ENCODE measurements around the gene FARP2. TPM values are rescaled to one million over a fixed set of nuclear protein-coding genes. Genes with fewer than 3 reads are reported as not detected.
"Not testable (repeated sequence)": the region's sequence is repeated elsewhere in the genome, so short reads cannot be mapped to it uniquely, and the experiment has no call there.

FARP2 gene
- total RNA-seq, 6 experiments from 2014 or later = 13.3 to 41.3 (median 28.7) TPM

- no peak overlapping the region for H3K27ac ChIP-seq
- H3K27me3 ChIP-seq = no peaks in the 10 kb centered on the region
- H3K4me3 ChIP-seq = no peak overlapping the region
- 85% methylated on average over 6 of the region's 6 CpGs for WGBS (ENCODE audit: insufficient coverage, low coverage, low lambda C conversion rate, missing lambda C conversion rate)
- H3K4me1 ChIP-seq = no peaks in the 10 kb centered on the region
- ATAC-seq = no peak
- intact Hi-C loops (cut with DNase I) = no loop called here
- DNase-seq = no peak
- TF ChIP-seq POLR2A (IDR thresholded peaks at IDR 0.05) = no peak
- TF ChIP-seq, protein P1, sequence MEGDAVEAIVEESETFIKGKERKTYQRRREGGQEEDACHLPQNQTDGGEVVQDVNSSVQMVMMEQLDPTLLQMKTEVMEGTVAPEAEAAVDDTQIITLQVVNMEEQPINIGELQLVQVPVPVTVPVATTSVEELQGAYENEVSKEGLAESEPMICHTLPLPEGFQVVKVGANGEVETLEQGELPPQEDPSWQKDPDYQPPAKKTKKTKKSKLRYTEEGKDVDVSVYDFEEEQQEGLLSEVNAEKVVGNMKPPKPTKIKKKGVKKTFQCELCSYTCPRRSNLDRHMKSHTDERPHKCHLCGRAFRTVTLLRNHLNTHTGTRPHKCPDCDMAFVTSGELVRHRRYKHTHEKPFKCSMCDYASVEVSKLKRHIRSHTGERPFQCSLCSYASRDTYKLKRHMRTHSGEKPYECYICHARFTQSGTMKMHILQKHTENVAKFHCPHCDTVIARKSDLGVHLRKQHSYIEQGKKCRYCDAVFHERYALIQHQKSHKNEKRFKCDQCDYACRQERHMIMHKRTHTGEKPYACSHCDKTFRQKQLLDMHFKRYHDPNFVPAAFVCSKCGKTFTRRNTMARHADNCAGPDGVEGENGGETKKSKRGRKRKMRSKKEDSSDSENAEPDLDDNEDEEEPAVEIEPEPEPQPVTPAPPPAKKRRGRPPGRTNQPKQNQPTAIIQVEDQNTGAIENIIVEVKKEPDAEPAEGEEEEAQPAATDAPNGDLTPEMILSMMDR (IDR thresholded peaks at IDR 0.05) = no peak
- H3K36me3 ChIP-seq = no peaks in the 10 kb centered on the region
- no peaks in the 10 kb centered on the region for H3K9me3 ChIP-seq
These were observed 161.2 kb downstream of the FARP2 start for GRCh38 chr2:241517297-241517696.

GRCh38 chr2:241519669-241520068, 163.6 kb downstream of the FARP2 start:
- Histone ChIP-seq H3K4me3 (no peak overlapping the region), H3K36me3 (no peaks in the 10 kb centered on the region), H3K4me1 (no peaks in the 10 kb centered on the region), H3K27me3 (no peaks in the 10 kb centered on the region), H3K9me3 (no peaks in the 10 kb centered on the region), H3K27ac (no peak overlapping the region)
- DNase-seq (no peak), ATAC-seq (no peak)
- WGBS (ENCODE audit: insufficient coverage, low coverage, low lambda C conversion rate, missing lambda C conversion rate) = 53% methylated on average over 5 of the region's 11 CpGs
- intact Hi-C loops (cut with DNase I) = no loop called here
- no peak for TF ChIP-seq POLR2A (IDR thresholded peaks at IDR 0.05)
- TF ChIP-seq, protein P1 (IDR thresholded peaks at IDR 0.05) = no peak

DNA sequence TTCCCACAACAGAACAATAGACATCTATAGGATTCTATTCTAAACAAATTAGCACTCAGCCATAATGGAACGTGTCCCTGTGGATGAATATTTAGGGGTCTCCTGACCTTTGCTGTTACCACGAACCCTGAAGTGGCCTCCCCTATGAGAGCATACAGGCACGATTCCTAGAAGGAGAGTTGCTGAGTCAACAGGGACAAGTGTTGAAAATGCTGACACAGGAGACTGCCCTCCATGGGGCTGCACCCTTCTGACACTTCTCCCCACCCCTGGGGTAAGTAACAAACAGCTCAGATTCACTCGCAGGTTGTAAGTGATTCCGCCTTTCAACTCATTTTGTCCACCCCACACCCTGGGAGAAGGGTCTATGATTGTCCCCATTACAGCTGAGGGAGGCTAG, 166.4 kb downstream of the FARP2 start:
- H3K36me3 ChIP-seq = no peaks in the 10 kb centered on the region
- H3K27me3 ChIP-seq = no peaks in the 10 kb centered on the region
- no peak for TF ChIP-seq POLR2A (IDR thresholded peaks at IDR 0.05)
- TF ChIP-seq, protein P1 (IDR thresholded peaks at IDR 0.05) = no peak
- ATAC-seq (no peak), DNase-seq (no peak)
- H3K4me3 ChIP-seq = no peak overlapping the region
- H3K27ac ChIP-seq = no peak overlapping the region
- 58% methylated on average over 4 of the region's 5 CpGs for WGBS (ENCODE audit: insufficient coverage, low coverage, low lambda C conversion rate, missing lambda C conversion rate)
- no peaks in the 10 kb centered on the region for H3K9me3 ChIP-seq
- H3K4me1 ChIP-seq = no peaks in the 10 kb centered on the region
- intact Hi-C loops (cut with DNase I) = no loop called here

DNA sequence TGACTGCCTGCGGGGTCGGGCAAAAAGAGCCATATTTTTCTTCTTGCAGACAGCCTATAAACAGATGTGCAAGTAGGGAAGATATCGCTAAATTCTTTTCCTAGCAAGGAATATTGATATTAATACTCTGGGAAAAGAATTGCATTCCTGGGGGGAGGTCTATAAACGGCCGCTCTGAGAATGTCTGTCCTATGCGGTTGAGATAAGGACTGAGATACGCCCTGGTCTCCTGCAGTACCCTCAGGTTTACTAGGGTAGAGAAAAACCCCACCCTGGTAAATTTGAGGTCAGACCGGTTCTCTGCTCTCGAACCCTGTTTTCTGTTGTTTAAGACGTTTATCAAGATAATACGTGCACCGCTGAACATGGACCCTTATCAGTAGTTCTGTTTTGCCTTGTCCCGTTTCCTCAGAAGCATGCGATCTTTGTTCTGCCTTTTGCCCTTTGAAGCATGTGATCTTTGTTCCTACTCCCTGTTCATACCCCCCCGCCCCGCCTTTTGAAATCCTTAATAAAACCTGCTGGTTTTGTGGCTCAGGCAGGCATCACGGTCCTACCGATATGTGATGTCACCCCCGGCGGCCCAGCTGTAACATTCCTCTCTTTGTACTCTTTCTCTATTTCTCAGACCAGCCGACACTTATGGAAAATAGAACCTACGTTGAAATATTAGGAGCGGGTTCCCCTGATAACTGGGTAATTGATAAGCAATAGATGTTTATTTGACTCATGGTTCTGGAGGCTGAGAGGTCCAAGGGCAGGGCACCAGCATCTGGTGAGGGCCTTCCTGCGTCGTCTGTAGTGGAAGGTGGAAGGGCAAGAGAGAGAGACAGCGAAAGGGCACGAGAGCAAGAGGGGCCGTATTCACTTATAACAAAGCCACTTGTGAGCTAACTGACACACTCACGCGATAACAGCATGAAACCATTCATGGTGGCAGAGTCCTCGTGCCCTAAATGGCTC, 170.0 kb downstream of the FARP2 start:
- DNase-seq; H3K27me3 ChIP-seq; H3K36me3 ChIP-seq; H3K27ac ChIP-seq; H3K4me1 ChIP-seq; H3K9me3 ChIP-seq; H3K4me3 ChIP-seq; ATAC-seq; intact Hi-C loops (cut with DNase I): not testable (repeated sequence)
- WGBS (ENCODE audit: insufficient coverage, low coverage, low lambda C conversion rate, missing lambda C conversion rate) = 80% methylated on average over 23 of the region's 31 CpGs

DNA sequence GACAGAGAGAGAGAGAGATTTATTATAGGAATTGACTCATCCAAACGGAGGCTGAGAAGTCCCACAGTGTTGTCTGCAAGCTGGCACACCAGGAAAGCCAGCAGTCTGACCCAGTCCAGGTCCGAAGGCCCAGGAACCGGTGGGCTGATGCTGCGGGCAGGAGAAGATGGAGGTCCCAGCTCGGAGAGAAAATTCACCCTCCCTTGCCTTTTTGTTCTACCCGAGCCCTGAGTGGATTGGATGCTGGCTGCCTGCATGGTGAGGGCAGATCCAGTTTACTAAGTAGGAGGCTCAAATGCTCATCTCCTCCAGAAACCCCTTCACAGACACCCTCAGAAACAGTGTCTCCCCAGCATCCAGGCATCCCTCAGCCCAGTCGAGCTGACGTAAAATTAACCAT, 174.5 kb downstream of the FARP2 start:
- Histone ChIP-seq H3K27ac (no peak overlapping the region), H3K4me1 (no peaks in the 10 kb centered on the region), H3K4me3 (no peak overlapping the region), H3K36me3 (no peaks in the 10 kb centered on the region), H3K27me3 (no peaks in the 10 kb centered on the region), H3K9me3 (no peaks in the 10 kb centered on the region)
- TF ChIP-seq POLR2A (IDR thresholded peaks at IDR 0.05) = no peak
- TF ChIP-seq, protein P1 (IDR thresholded peaks at IDR 0.05) = no peak
- no peak for ATAC-seq
- intact Hi-C loops (cut with DNase I) = no loop called here
- 55% methylated on average over 2 of the region's 8 CpGs for WGBS (ENCODE audit: insufficient coverage, low coverage, low lambda C conversion rate, missing lambda C conversion rate)
- no peak for DNase-seq

Measured in right lobe of liver (tissue), 6 donors.